DMS79 (cell line): ENCODE data around the gene NR2F1-AS1.

ENCODE experiments used
- DNase-seq: peaks from one replicate; lab custom pipeline; 2025; lab: John Stamatoyannopoulos, UW

Gene NR2F1-AS1

DNA sequence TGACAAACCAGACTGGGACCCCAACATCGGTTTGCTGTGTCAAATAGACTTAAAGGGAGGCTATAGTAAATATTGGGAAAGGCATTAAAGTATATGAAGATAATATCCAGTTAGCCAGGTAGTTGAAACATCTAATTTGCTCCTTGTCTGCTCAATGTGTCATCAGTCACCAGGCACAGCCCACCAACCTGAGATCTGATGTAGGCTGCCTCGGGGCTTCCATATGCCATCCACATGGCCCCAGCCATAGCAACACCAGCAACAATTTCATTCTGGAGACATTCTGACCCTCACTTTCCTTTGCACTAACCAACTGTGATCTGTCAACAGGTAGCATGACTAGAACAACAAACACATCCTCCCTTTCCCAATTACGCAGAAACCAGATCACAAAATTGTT lies 196.0 kb downstream of the NR2F1-AS1 start:
- no peak for DNase-seq

DNA sequence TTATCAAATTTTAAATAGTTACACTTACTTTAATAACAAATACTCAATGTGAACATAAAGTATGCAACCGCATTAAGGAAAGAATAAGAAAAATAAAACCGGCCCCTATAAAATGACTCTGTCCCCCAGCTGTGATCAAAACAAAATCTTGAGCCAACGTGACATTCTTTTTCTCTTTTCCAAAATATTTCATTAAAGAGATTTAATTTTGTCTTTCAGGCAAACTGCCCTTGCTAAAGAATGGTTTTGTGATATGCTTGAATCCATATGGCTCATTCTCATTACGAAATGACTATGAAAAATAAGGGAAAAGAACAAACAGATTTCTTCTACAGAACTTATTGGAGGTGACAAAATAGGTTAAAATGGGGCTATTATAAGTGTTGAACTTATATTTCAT lies 197.0 kb downstream of the NR2F1-AS1 start:
- no peak for DNase-seq

DNA sequence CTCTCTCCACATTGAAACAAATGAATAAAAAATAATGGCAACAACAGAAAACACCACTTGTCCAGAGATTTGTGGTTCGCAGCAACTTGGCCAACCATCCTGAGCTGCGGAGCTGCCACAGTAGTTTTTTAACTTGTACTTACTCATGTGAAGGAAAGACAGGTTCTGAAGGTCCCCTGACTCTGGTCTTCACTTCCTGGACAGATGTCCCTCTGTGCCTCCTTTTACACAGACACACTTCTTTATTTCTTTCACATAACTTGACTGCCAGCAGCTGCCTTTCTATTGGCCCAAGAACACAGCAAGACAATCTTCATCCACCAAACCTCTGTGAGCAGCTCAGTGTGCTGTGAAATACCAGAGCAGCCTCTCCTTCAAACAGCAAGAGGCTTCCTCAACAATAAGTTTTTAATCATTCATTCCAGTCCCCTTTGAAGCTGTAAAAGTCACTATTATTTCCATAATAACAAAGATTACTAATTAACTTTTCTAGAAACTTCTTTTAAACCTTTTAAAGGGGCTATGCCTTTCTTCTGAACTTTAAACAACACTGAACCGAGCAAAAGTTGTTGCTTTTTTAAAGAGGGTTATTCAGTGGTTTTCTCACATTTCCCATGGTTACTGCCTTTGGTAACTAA lies 198.7 kb downstream of the NR2F1-AS1 start:
- DNase-seq = no peak

DNA sequence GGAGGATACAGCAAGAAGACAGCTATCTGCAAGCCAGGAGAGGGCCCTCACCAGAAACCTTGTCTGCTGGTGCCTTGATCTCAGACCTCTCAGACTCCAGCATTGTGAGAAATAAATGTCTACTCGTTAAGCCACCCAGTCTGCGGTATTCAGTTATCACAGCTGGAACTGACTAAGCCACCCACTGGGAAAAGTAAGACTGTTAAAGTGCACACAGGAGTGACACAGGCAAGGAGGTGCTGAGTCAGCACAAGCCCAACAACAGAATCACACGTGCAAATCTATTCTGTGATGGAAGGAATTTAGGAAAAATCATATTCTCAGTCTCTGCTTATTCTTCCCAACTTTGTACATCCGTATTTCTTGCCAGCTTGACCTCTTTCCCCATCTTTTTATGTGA lies 200.0 kb downstream of the NR2F1-AS1 start:
- DNase-seq = no peak

DNA sequence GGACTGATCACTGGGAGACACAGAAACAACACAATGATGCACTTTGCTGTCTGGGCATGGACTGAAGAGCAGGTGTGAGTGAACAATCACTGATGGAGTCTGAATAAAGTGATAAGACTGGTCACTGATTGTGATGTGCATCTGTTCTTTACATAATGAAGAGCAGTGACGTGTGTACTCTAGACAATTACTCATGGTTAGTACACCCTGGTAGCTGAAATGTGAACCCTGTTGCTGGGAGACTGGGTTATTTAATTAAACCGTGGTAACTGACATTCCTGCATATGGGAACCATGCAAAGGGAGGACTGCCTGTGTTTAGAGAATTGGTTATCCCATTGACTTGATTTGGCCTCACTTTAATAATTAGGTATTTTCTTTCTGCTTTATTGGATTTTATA lies 202.9 kb downstream of the NR2F1-AS1 start:
- no peak for DNase-seq

DNA sequence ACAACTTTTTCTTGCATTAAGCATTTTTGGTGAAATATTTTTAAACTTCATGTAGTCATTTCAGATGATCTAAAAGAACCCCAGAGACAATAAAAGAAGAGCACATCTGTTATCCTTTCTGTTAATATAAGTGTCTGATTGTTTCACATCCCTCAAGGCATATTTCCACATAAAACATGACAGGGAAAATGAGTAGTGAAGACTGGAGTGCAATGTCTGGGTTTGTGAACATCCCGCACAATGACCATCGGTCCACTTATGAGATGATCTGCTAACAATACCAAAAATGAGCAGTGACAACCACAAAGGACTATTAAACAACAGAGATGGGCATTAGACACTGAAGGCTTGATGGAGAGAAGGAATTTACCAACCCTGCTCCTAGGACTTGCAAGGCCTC lies 209.1 kb downstream of the NR2F1-AS1 start:
- DNase-seq = no peak

DNA sequence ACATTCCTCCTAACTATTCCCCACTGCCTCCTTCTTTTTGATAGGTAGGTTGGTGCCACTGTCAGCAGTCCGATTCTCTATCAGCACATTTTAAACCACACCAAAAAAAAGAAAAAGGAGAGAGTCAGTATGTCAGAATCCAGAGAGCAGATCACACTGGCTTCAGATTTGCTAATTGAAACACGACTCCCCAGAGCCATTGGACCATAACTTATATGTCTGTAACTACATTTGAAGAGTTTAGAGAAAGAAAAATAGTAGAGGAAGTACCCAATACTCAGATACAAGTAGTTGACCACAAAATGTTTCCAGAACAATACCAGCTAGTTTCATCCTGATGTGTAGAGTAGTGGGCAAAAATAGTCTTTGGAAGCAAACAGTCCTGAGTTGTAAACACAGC lies 216.6 kb downstream of the NR2F1-AS1 start:
- no peak for DNase-seq

DNA sequence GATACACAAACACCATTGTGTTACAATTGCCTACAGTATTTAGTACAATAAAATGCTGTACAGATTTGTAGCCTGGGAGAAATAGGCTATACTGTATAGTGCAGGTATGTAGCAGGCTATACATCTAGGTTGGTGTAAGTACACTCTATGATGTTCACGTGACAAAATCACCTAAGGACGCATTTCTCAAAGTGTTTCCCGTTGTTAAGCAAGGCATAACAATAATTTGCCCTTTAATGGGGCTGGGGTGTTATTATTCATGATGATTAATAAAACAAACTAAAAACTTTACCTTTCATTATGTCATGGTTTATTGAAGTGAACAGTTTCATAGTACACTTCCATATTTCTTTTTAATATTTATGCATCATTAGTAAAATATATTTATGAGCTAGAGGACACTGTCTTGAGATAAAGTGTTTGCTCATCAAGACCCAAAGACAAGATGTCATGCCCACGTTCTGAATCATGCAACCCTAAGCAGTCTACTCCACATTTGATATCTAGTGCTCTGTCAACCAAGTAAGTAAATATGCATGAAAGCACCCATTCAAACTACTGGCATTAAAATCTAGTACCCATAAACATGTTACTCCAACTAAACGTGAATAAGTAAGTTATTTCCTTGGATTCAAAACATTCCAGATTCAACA lies 220.5 kb downstream of the NR2F1-AS1 start:
- no peak for DNase-seq

DNA sequence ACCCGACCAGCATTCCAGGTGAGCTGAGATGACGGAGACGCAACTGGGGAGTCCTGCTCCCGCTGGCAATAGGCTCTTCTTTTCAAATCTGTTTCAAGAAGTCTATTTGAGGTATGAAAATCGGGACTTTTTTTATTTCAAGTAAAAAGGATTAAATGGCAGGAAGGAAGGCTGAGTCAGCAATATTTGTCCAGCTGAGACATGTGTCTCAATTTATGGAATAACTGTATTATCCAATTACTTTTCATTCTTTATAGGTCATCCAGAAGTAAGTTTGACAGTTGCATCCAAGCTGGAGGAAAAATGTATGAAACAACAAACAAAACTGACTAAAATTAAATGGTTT lies 221.1 kb downstream of the NR2F1-AS1 start:
- DNase-seq = no peak
